Lung (tissue), 12 donors: ENCODE results near the gene DGCR2. TPM values are rescaled to one million over a fixed set of nuclear protein-coding genes. Genes with fewer than 3 reads are reported as not detected.

ENCODE experiments used
- ATAC-seq: fragments of 200-7000 bp; cut with Tn5 transposase; one replicate; pipeline ENCODE4 v1.9.1; 2020; ENCODE audit warnings: moderate number of reproducible peaks; ENCODE audit not compliant: insufficient read depth, low FRiP score
- DNase-seq, 3 donors: peaks; one replicate each; pipeline ENCODE4 v3.0.0-alpha.2; 2013 to 2017
- H3K27ac ChIP-seq, 2 donors: one replicate each; pipeline ENCODE4 v1.5.1; 2013; ENCODE audit warnings: mild to moderate bottlenecking in 2 of 2, moderate library complexity in 2 of 2, control low read depth in 1 of 2, inconsistent platforms in 1 of 2, low read depth in 1 of 2, low read length in 1 of 2
- H3K27me3 ChIP-seq, 3 donors: one replicate each; pipeline ENCODE4 v1.5.1; 2013; ENCODE audit warnings: low read length in 2 of 3; ENCODE audit not compliant: control insufficient read depth in 3 of 3, insufficient read depth in 3 of 3
- H3K36me3 ChIP-seq, 4 donors: one replicate each; pipeline ENCODE4 v1.5.1; 2013; ENCODE audit warnings: low read length in 4 of 4, mild to moderate bottlenecking in 1 of 4, moderate library complexity in 1 of 4; ENCODE audit not compliant: control insufficient read depth in 4 of 4, insufficient read depth in 4 of 4
- H3K4me1 ChIP-seq, 5 donors: one replicate each; pipeline ENCODE4 v1.5.1; 2013; ENCODE audit warnings: low read length in 5 of 5, mild to moderate bottlenecking in 2 of 5, moderate library complexity in 1 of 5; ENCODE audit not compliant: control insufficient read depth in 5 of 5, insufficient read depth in 5 of 5
- H3K4me3 ChIP-seq: one replicate; pipeline ENCODE4 v1.5.1; 2013; ENCODE audit warnings: mild to moderate bottlenecking, control low read depth, moderate library complexity
- H3K9ac ChIP-seq, 2 donors: one replicate each; pipeline ENCODE4 v1.5.1; 2013; ENCODE audit warnings: low read length in 2 of 2, control low read depth in 1 of 2; ENCODE audit not compliant: insufficient read depth in 1 of 2
- H3K9me3 ChIP-seq, 4 donors: one replicate each; pipeline ENCODE4 v1.5.1; 2013; ENCODE audit warnings: low read length in 3 of 4, mild to moderate bottlenecking in 1 of 4, moderate library complexity in 1 of 4; ENCODE audit not compliant: control insufficient read depth in 4 of 4, insufficient read depth in 3 of 4
- WGBS, 2 donors: extraction: QIAGEN DNeasy Blood & Tissue Kit; methylation state at CpG; one replicate each; pipeline ENCODE4 v1.1.7; 2013; 5-methylcytosine and 5-hydroxymethylcytosine counted together
- polyA plus RNA-seq, 2 donors: library from polyadenylated mRNA; stranded (reverse); fragments of 200-250 nt; gene quantifications; one replicate each; pipeline ENCODE4 v1.2.1, GENCODE V29; 2013
- total RNA-seq, 2 donors: library from RNA; depleted of rRNA in 1 of 2; stranded (reverse); fragments of >200 nt in 1 of 2; gene quantifications; one replicate each; pipeline ENCODE4 v1.2.1, GENCODE V29; 2014 to 2021
- TF ChIP-seq, protein P1 (sequence below): IDR thresholded peaks from 2 replicates; pipeline ENCODE4 v1.5.1; 2012; ENCODE audit warnings: mild to moderate bottlenecking; ENCODE audit errors: control extremely low read depth, extremely low read depth
- donor health status: control.
- donor health status: control.
- donor health status: Bipolar disorder and iron deficiency.
- donor health status: healthy.
- donor health status: DM: yes; HTN: yes; CAD: no.

The DGCR2 gene
- total and polyA plus RNA-seq, 4 donors = 40.4 to 77.4 (median 50.5) TPM

GRCh38 chr22:19040391-19040861 lies 81.8 kb downstream of the DGCR2 start:
- Histone ChIP-seq H3K4me3 (no peak overlapping the region), H3K9ac (no peak overlapping the region), H3K27me3 (no peaks in the 10 kb centered on the region), H3K36me3 (peaks cover 9 to 74% (median 28%) of the 10 kb centered on the region in 4 donors), H3K4me1 (no peaks in the 10 kb centered on the region), H3K9me3 (no peaks in the 10 kb centered on the region), H3K27ac (no peak overlapping the region)
- WGBS, 2 donors = 90 to 94% methylated on average over 4 of the region's 4 CpGs
- no peak for DNase-seq
- TF ChIP-seq, protein P1, sequence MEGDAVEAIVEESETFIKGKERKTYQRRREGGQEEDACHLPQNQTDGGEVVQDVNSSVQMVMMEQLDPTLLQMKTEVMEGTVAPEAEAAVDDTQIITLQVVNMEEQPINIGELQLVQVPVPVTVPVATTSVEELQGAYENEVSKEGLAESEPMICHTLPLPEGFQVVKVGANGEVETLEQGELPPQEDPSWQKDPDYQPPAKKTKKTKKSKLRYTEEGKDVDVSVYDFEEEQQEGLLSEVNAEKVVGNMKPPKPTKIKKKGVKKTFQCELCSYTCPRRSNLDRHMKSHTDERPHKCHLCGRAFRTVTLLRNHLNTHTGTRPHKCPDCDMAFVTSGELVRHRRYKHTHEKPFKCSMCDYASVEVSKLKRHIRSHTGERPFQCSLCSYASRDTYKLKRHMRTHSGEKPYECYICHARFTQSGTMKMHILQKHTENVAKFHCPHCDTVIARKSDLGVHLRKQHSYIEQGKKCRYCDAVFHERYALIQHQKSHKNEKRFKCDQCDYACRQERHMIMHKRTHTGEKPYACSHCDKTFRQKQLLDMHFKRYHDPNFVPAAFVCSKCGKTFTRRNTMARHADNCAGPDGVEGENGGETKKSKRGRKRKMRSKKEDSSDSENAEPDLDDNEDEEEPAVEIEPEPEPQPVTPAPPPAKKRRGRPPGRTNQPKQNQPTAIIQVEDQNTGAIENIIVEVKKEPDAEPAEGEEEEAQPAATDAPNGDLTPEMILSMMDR = no peak
- no peak for ATAC-seq

GRCh38 chr22:19039796-19040280 lies 82.4 kb downstream of the DGCR2 start:
- TF ChIP-seq, protein P1 = no peak
- 89 to 94% methylated on average over 6 of the region's 6 CpGs for WGBS, 2 donors
- peaks cover 9 to 72% (median 23%) of the 10 kb centered on the region in 4 donors for H3K36me3 ChIP-seq

GRCh38 chr22:19039448-19039780 lies 82.8 kb downstream of the DGCR2 start:
- no peak for ATAC-seq
- DNase-seq = no peak
- H3K9ac ChIP-seq = no peak overlapping the region
- TF ChIP-seq, protein P1 = no peak
- WGBS, 2 donors = 92% methylated on average over 8 of the region's 8 CpGs
- H3K9me3 ChIP-seq = no peaks in the 10 kb centered on the region
- H3K27ac ChIP-seq = no peak overlapping the region
- no peaks in the 10 kb centered on the region for H3K4me1 ChIP-seq
- H3K4me3 ChIP-seq = no peak overlapping the region
- no peaks in the 10 kb centered on the region for H3K27me3 ChIP-seq
- H3K36me3 ChIP-seq = peaks cover 9 to 71% (median 20%) of the 10 kb centered on the region in 4 donors

More at GRCh38 chr22:19039796-19040280, 82.4 kb downstream of the DGCR2 start:
- no peaks in the 10 kb centered on the region for H3K4me1 ChIP-seq
- H3K27me3 ChIP-seq = no peaks in the 10 kb centered on the region
- no peak overlapping the region for H3K27ac ChIP-seq
- no peak overlapping the region for H3K4me3 ChIP-seq
- no peak overlapping the region for H3K9ac ChIP-seq
- DNase-seq = no peak
- H3K9me3 ChIP-seq = no peaks in the 10 kb centered on the region
- ATAC-seq = no peak
